ENCODE measurements around the gene ADGRB2.

ADGRB2 gene

GRCh38 chr1:31781756-31782371 lies 17.7 kb upstream of the ADGRB2 start:
- DNase-seq (ENCODE audit: low read depth) = no peak

GRCh38 chr1:31781138-31781755 lies 17.1 kb upstream of the ADGRB2 start:
- no peak for DNase-seq (ENCODE audit: low read depth)

GRCh38 chr1:31780632-31781031 lies 16.5 kb upstream of the ADGRB2 start:
- DNase-seq (ENCODE audit: low read depth) = no peak

GRCh38 chr1:31779687-31780086 lies 15.5 kb upstream of the ADGRB2 start:
- DNase-seq (ENCODE audit: low read depth) = no peak

GRCh38 chr1:31778763-31779488 lies 14.8 kb upstream of the ADGRB2 start:
- no peak for DNase-seq (ENCODE audit: low read depth)

- DNase-seq (ENCODE audit: low read depth) = no peak
Measured at GRCh38 chr1:31776516-31776915, 12.4 kb upstream of the ADGRB2 start.

GRCh38 chr1:31776032-31776431 lies 11.9 kb upstream of the ADGRB2 start:
- no peak for DNase-seq (ENCODE audit: low read depth)

- DNase-seq (ENCODE audit: low read depth) = no peak
Measured at GRCh38 chr1:31775210-31775999, 11.3 kb upstream of the ADGRB2 start.

GRCh38 chr1:31774495-31774894 lies 10.4 kb upstream of the ADGRB2 start:
- DNase-seq (ENCODE audit: low read depth) = no peak

GRCh38 chr1:31773861-31774260 lies 9.7 kb upstream of the ADGRB2 start:
- DNase-seq (ENCODE audit: low read depth) = no peak

- DNase-seq (ENCODE audit: low read depth) = no peak
Measured at GRCh38 chr1:31772669-31773248, 8.6 kb upstream of the ADGRB2 start.

GRCh38 chr1:31771891-31772668 lies 7.9 kb upstream of the ADGRB2 start:
- DNase-seq (ENCODE audit: low read depth) = no peak

- no peak for DNase-seq (ENCODE audit: low read depth)
Measured at GRCh38 chr1:31769720-31770390, 5.7 kb upstream of the ADGRB2 start.

GRCh38 chr1:31768939-31769704 lies 5.0 kb upstream of the ADGRB2 start:
- no peak for DNase-seq (ENCODE audit: low read depth)

- DNase-seq (ENCODE audit: low read depth) = no peak
Measured at GRCh38 chr1:31768407-31768907, 4.3 kb upstream of the ADGRB2 start.

GRCh38 chr1:31767225-31767624 lies 3.1 kb upstream of the ADGRB2 start:
- DNase-seq (ENCODE audit: low read depth) = no peak

GRCh38 chr1:31765516-31765915 lies 1.4 kb upstream of the ADGRB2 start:
- no peak for DNase-seq (ENCODE audit: low read depth)

- no peak for DNase-seq (ENCODE audit: low read depth)
Measured at GRCh38 chr1:31765041-31765467, 914 bp upstream of the ADGRB2 start.

- no peak for DNase-seq (ENCODE audit: low read depth)
Measured at GRCh38 chr1:31763671-31764311, 349 bp downstream of the ADGRB2 start.

All from activated gamma-delta T cell treated with anti-CD3 and anti-CD28 coated beads, Interleukin-2, amount 50 U/mL, for 16 hours (primary cell).